ENCODE results near the gene EFL1. TPM values are rescaled to one million over a fixed set of nuclear protein-coding genes. Genes with fewer than 3 reads are reported as not detected.

Gene EFL1
- total and polyA plus RNA-seq, 11 donors: 3.5 to 19.2 (median 15.6) TPM

DNA sequence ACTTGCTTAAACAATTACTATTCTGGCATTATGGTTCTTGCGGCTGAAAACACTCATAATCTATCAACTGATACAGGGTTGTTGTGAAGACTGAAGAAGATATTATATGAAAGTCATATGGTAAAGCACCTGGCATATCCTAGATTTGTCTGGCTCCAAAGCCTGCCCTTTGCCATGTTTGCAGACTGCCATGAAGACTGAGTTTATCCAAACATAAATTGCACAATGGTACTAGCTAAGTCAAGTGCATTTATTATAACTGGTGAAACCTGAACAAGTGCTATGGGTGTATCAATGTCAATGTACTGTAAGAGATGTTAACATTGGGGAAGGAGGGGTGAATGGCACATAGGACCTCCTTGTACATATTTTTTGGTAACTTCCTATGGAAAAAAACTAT is 129.3 kb downstream of the EFL1 start:
- TF ChIP-seq, protein P1, sequence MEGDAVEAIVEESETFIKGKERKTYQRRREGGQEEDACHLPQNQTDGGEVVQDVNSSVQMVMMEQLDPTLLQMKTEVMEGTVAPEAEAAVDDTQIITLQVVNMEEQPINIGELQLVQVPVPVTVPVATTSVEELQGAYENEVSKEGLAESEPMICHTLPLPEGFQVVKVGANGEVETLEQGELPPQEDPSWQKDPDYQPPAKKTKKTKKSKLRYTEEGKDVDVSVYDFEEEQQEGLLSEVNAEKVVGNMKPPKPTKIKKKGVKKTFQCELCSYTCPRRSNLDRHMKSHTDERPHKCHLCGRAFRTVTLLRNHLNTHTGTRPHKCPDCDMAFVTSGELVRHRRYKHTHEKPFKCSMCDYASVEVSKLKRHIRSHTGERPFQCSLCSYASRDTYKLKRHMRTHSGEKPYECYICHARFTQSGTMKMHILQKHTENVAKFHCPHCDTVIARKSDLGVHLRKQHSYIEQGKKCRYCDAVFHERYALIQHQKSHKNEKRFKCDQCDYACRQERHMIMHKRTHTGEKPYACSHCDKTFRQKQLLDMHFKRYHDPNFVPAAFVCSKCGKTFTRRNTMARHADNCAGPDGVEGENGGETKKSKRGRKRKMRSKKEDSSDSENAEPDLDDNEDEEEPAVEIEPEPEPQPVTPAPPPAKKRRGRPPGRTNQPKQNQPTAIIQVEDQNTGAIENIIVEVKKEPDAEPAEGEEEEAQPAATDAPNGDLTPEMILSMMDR (IDR thresholded peaks at IDR 0.05): no peak
- no peak for TF ChIP-seq POLR2A (IDR thresholded peaks at IDR 0.05)
- Histone ChIP-seq H3K4me3 (no peak overlapping the region), H3K27ac (no peak overlapping the region), H3K4me1 (peaks cover 0 to 11% (median 0%) of the 10 kb centered on the region in 12 donors), H3K36me3 (peaks cover 0 to 66% (median 43%) of the 10 kb centered on the region in 9 donors), H3K27me3 (no peaks in the 10 kb centered on the region), H3K9me3 (no peaks in the 10 kb centered on the region)
- DNase-seq (no peak), ATAC-seq (no peak)
- WGBS, 4 donors: 83 to 100% (median 100%) methylated on average over 1 of the region's 1 CpG
- intact Hi-C loops (cut with DNase I): loop anchor here in 1 of 10 donors (10.0 kb wide), 1 partner anchor 648 kb away; no protein-coding TSS in a partner anchor

DNA sequence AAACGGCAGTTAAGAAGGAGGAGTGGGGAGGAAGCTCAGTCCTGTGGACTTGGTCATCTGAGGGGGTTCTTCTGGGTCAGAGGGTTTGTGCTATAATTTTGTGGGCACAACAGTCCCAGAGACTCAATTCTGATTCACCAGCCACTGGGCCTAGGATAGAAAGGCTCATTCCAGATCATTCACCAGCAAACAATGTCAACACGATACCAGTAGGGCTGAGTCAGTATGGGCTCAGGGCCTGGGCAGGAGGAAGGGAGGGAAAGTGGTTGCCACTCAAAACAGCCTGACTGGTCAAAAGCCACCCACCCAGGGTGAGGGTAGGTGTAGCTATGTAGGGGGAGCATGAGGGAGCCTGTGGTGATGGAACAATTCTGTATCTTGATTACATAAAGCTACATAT is 129.8 kb downstream of the EFL1 start:
- H3K9me3 ChIP-seq: no peaks in the 10 kb centered on the region
- H3K27me3 ChIP-seq: no peaks in the 10 kb centered on the region
- WGBS, 4 donors: 88 to 97% (median 90%) methylated on average over 2 of the region's 2 CpGs
- ATAC-seq (no peak), DNase-seq (no peak)
- H3K4me3 ChIP-seq: no peak overlapping the region
- no peak overlapping the region for H3K27ac ChIP-seq
- H3K36me3 ChIP-seq: peaks cover 0 to 61% (median 40%) of the 10 kb centered on the region in 9 donors
- TF ChIP-seq, protein P1 (IDR thresholded peaks at IDR 0.05): no peak
- TF ChIP-seq POLR2A (IDR thresholded peaks at IDR 0.05): no peak
- H3K4me1 ChIP-seq: peaks cover 0 to 11% (median 0%) of the 10 kb centered on the region in 12 donors
- intact Hi-C loops (cut with DNase I): loop anchor here in 1 of 10 donors (10.0 kb wide), 1 partner anchor 648 kb away; no protein-coding TSS in a partner anchor

DNA sequence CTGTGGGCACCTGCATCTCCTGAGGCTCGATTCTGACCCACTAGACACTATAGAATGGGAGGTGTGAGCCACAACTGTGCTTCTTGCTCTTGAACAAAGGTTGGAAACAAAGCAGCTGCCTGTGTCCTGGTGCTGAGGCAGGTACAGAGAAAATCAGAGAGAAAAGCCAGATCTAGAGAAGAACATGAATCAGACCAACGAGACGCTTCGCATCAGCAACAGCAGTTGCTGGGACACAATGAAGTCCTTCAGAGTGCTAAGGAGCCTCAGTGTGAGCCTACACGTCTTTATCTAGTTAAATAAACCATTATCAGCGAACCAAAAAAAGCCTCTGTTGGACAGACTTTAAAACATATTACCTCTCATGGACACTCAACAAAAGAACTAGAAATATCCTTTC is 130.4 kb downstream of the EFL1 start:
- intact Hi-C loops (cut with DNase I): loop anchor here in 1 of 10 donors (10.0 kb wide), 1 partner anchor 647 kb away; no protein-coding TSS in a partner anchor
- H3K36me3 ChIP-seq: peaks cover 0 to 55% (median 33%) of the 10 kb centered on the region in 9 donors
- ATAC-seq (no peak), DNase-seq (no peak)
- no peaks in the 10 kb centered on the region for H3K9me3 ChIP-seq
- H3K27ac ChIP-seq: no peak overlapping the region
- WGBS, 4 donors: 91 to 93% (median 92%) methylated on average over 6 of the region's 6 CpGs
- no peak overlapping the region for H3K4me3 ChIP-seq
- H3K27me3 ChIP-seq: no peaks in the 10 kb centered on the region
- TF ChIP-seq, protein P1 (IDR thresholded peaks at IDR 0.05): no peak
- TF ChIP-seq POLR2A (IDR thresholded peaks at IDR 0.05): no peak
- H3K4me1 ChIP-seq: peaks cover 0 to 11% (median 0%) of the 10 kb centered on the region in 12 donors

DNA sequence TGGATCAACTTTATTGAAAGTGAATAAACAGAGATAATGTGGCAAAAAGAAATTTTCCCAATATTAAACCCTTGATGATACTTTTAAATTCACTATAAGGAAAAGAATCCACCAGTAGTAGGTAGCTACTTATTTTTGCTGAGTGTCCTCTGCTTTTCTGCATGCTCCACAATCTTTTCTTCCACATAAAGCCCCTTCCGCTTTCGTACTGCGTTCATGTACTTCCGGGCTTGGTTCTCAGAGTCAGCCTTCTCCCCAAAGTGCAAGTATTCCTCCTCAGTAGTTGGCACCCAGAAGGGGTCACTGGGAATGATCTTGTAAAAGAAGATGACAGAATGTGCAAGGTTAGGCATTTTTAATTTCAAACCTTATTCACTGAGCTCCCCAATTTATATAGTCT is 132.3 kb downstream of the EFL1 start:
- ATAC-seq (no peak), DNase-seq (no peak)

More for the DNA sequence above, 132.3 kb downstream of the EFL1 start:
- Histone ChIP-seq H3K4me3 (no peak overlapping the region), H3K4me1 (no peaks in the 10 kb centered on the region), H3K27ac (no peak overlapping the region), H3K36me3 (peaks cover 0 to 41% (median 28%) of the 10 kb centered on the region in 9 donors), H3K9me3 (no peaks in the 10 kb centered on the region), H3K27me3 (no peaks in the 10 kb centered on the region)
- intact Hi-C loops (cut with DNase I): loop anchor here in 1 of 10 donors (10.0 kb wide), 1 partner anchor 645 kb away; no protein-coding TSS in a partner anchor
- WGBS, 4 donors: 90 to 98% (median 93%) methylated on average over 4 of the region's 4 CpGs
- TF ChIP-seq, protein P1 (IDR thresholded peaks at IDR 0.05): no peak
- no peak for TF ChIP-seq POLR2A (IDR thresholded peaks at IDR 0.05)

Measured in heart left ventricle (tissue), 16 donors.